Smooth muscle cell (in vitro differentiated cells): ENCODE measurements around the gene PIGO. TPM values are rescaled to one million over a fixed set of nuclear protein-coding genes. Genes with fewer than 3 reads are reported as not detected.

Experiments used
- DNase-seq: peaks from one replicate; lab custom pipeline; 2025; ENCODE audit not compliant: unreplicated experiment; lab: John Stamatoyannopoulos, UW
- H2AFZ ChIP-seq: fragments of 200-600 bp; sonication (generic); 2 replicates; pipeline ENCODE4 v1.6.0; 2016; ENCODE audit warnings: antibody characterized with exemption, low read depth, mild to moderate bottlenecking
- H3F3A ChIP-seq: fragments of 200-600 bp; sonication (generic); 2 replicates; pipeline ENCODE4 v1.6.0; 2017; ENCODE audit warnings: antibody characterized with exemption, low read depth
- H3K27ac ChIP-seq: fragments of 200-600 bp; sonication (generic); 2 replicates; pipeline ENCODE4 v1.5.1; 2016; ENCODE audit warnings: low read depth, mild to moderate bottlenecking
- H3K27me3 ChIP-seq: fragments of 200-600 bp; sonication (generic); 2 replicates; pipeline ENCODE4 v1.6.1; 2016; ENCODE audit warnings: low read depth, mild to moderate bottlenecking
- H3K36me3 ChIP-seq: fragments of 200-600 bp; sonication (generic); 2 replicates; pipeline ENCODE4 v1.5.1; 2016; ENCODE audit warnings: low read depth
- H3K4me1 ChIP-seq: fragments of 200-600 bp; sonication (generic); 2 replicates; pipeline ENCODE4 v1.5.1; 2016; ENCODE audit warnings: low read depth
- H3K4me2 ChIP-seq: fragments of 200-600 bp; sonication (generic); 2 replicates; pipeline ENCODE4 v1.6.0; 2016; ENCODE audit warnings: mild to moderate bottlenecking
- H3K4me3 ChIP-seq: fragments of 200-600 bp; sonication (generic); 2 replicates; pipeline ENCODE4 v1.5.1; 2016; ENCODE audit warnings: mild to moderate bottlenecking
- H3K79me2 ChIP-seq: fragments of 200-600 bp; sonication (generic); 2 replicates; pipeline ENCODE4 v1.6.0; 2016; ENCODE audit warnings: low read depth, mild to moderate bottlenecking
- H3K9ac ChIP-seq: fragments of 200-600 bp; sonication (generic); 2 replicates; pipeline ENCODE4 v1.6.0; 2016; ENCODE audit warnings: low read depth
- H3K9me3 ChIP-seq: fragments of 200-600 bp; sonication (generic); replicated peaks from 2 replicates; pipeline ENCODE4 v1.5.1; 2016; ENCODE audit warnings: low read depth
- H4K20me1 ChIP-seq: fragments of 200-600 bp; sonication (generic); 2 replicates; pipeline ENCODE4 v1.6.0; 2016; ENCODE audit warnings: low read depth
- CTCF ChIP-seq: fragments of 200-600 bp; sonication (generic); IDR thresholded peaks from 2 replicates; pipeline ENCODE4 v1.5.1; 2017; ENCODE audit warnings: borderline replicate concordance, mild to moderate bottlenecking, antibody characterized with exemption; ENCODE audit not compliant: insufficient read depth, poor library complexity, severe bottlenecking
- WGBS: methylation state at CpG from one replicate; pipeline ENCODE4 v1.1.7; 2016; ENCODE audit warnings: low lambda C conversion rate; 5-methylcytosine and 5-hydroxymethylcytosine counted together
- polyA plus RNA-seq: library from polyadenylated mRNA; unstranded; fragments of >200 nt; fragmentation: Nextera tagmentation; extraction: Ambion mirVana; gene quantifications from 2 replicates; pipeline ENCODE4 v1.2.1, GENCODE V29; 2016
- total RNA-seq: library from RNA; depleted of rRNA; stranded (reverse); fragments of >200 nt; gene quantifications from 2 replicates; pipeline ENCODE4 v1.2.3, GENCODE V29; 2014

PIGO gene
- total and polyA plus RNA-seq, 2 experiments from 2014 or later: 27.5 to 29.5 TPM

GRCh38 chr9:35051069-35051967, 45.1 kb downstream of the PIGO start:
- Histone ChIP-seq H3K36me3 (peaks cover 18% of the 10 kb centered on the region), H3K27me3 (no peaks in the 10 kb centered on the region), H3K27ac (no peak overlapping the region), H3K4me2 (no peak overlapping the region), H3K9ac (no peak overlapping the region), H3K9me3 (no peaks in the 10 kb centered on the region), H2AFZ (no peak overlapping the region), H3K79me2 (no peaks in the 10 kb centered on the region), H4K20me1 (peaks cover 35% of the 10 kb centered on the region), H3K4me1 (no peaks in the 10 kb centered on the region), H3K4me3 (no peak overlapping the region), H3F3A (peaks cover 3% of the 10 kb centered on the region)
- WGBS: 89% methylated on average over 7 of the region's 7 CpGs
- no peak for DNase-seq
- peak; percentile 56 for TF ChIP-seq CTCF

GRCh38 chr9:35048511-35048910, 47.9 kb downstream of the PIGO start:
- Histone ChIP-seq H3K36me3 (peaks cover 14% of the 10 kb centered on the region), H3K4me3 (no peak overlapping the region), H3K9me3 (no peaks in the 10 kb centered on the region), H3K9ac (no peak overlapping the region), H2AFZ (no peak overlapping the region), H3K79me2 (no peaks in the 10 kb centered on the region), H3F3A (peaks cover 3% of the 10 kb centered on the region), H3K4me1 (no peaks in the 10 kb centered on the region), H4K20me1 (peaks cover 35% of the 10 kb centered on the region), H3K27me3 (no peaks in the 10 kb centered on the region), H3K4me2 (no peak overlapping the region), H3K27ac (no peak overlapping the region)
- WGBS: 98% methylated on average over 6 of the region's 6 CpGs
- no peak for TF ChIP-seq CTCF
- no peak for DNase-seq

GRCh38 chr9:35044071-35044470, 52.3 kb downstream of the PIGO start:
- DNase-seq: no peak
- Histone ChIP-seq H2AFZ (no peak overlapping the region), H3K79me2 (no peaks in the 10 kb centered on the region), H3K9me3 (no peaks in the 10 kb centered on the region), H3F3A (peaks cover 3% of the 10 kb centered on the region), H3K27ac (no peak overlapping the region), H4K20me1 (peaks cover 9% of the 10 kb centered on the region), H3K4me1 (no peaks in the 10 kb centered on the region), H3K27me3 (no peaks in the 10 kb centered on the region), H3K36me3 (peaks cover 13% of the 10 kb centered on the region), H3K4me2 (no peak overlapping the region), H3K9ac (no peak overlapping the region), H3K4me3 (no peak overlapping the region)
- WGBS: 90% methylated on average over 3 of the region's 3 CpGs
- no peak for TF ChIP-seq CTCF
